ENCODE data around the gene PEX10.

Gene PEX10

GRCh38 chr1:2380816-2381591 is 31.4 kb downstream of the PEX10 start:
- DNase-seq (ENCODE audit: low read depth) = no peak
- TF ChIP-seq CTCF (IDR thresholded peaks at IDR 0.05; ENCODE audit: control insufficient read depth, extremely low read depth, insufficient read depth) = no peak
- no peak overlapping the region for H3K4me3 ChIP-seq (ENCODE audit: low read depth, low read length)

- no peak for DNase-seq (ENCODE audit: low read depth)
- H3K4me3 ChIP-seq (ENCODE audit: low read depth, low read length) = no peak overlapping the region
- no peak for TF ChIP-seq CTCF (IDR thresholded peaks at IDR 0.05; ENCODE audit: control insufficient read depth, extremely low read depth, insufficient read depth)
Observed at GRCh38 chr1:2379733-2380404, 32.5 kb downstream of the PEX10 start.

- no peak for TF ChIP-seq CTCF (IDR thresholded peaks at IDR 0.05; ENCODE audit: control insufficient read depth, extremely low read depth, insufficient read depth)
- DNase-seq (ENCODE audit: low read depth) = no peak
- no peak overlapping the region for H3K4me3 ChIP-seq (ENCODE audit: low read depth, low read length)
Observed at GRCh38 chr1:2378956-2379732, 33.2 kb downstream of the PEX10 start.

DNA sequence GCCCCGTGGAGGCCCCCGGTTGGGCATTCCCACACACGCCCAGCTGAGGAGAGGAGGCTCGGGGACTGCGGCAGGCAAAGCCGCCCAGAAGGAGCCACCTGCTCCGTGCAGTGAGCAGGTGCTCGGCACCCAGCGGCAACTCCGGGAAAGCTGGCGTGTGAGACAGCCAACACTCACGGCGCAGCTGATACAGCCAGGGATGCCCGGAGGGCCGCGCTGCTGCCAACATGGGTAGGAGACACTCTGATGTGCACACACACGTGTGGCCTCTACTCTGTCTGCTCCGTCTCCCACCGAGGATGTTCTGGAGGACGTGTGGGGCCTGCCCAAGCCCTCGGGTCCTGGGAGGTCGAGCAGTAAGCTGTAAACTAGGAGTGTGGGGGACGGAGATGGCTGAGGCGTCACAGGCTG is 33.9 kb downstream of the PEX10 start:
- DNase-seq (ENCODE audit: low read depth) = no peak
- no peak overlapping the region for H3K4me3 ChIP-seq (ENCODE audit: low read depth, low read length)
- TF ChIP-seq CTCF (IDR thresholded peaks at IDR 0.05; ENCODE audit: control insufficient read depth, extremely low read depth, insufficient read depth) = no peak

DNA sequence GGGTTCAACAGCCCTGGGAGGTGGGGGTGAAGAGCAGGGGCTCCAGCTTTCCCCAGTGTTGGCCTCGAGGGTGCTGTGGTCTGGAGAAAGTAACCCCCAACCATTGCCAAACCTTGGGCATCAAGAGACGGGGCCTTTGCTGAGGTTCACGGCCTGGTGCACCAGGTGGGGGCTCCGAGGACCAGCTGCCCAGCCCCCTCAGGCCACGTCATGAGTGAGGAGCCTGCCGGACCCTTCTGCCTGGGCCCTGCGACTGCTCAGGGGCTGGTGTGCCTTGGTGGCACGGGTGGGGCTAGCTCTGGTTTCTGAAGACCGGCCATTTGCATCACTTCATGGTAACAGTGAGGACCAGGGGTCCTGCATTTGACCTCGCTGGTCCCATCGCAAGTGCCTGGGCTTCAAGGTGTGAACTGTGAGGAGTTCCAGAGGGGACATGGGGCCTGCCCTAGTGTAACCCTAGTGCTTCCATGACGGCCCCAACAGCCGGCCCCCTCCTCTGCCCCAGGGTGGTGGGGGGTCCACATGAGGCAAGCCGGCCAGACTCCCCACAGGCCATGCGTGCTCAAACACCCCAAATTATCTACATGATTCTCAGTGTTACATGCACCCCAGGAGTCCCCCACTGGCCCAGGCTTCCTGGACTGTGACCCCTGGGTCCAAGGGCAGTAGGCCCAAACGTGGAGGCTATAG is 34.5 kb downstream of the PEX10 start:
- H3K4me3 ChIP-seq (ENCODE audit: low read depth, low read length) = no peak overlapping the region
- no peak for DNase-seq (ENCODE audit: low read depth)
- TF ChIP-seq CTCF (IDR thresholded peaks at IDR 0.05; ENCODE audit: control insufficient read depth, extremely low read depth, insufficient read depth) = no peak

- no peak for DNase-seq (ENCODE audit: low read depth)
- H3K4me3 ChIP-seq (ENCODE audit: low read depth, low read length) = no peak overlapping the region
- TF ChIP-seq CTCF (IDR thresholded peaks at IDR 0.05; ENCODE audit: control insufficient read depth, extremely low read depth, insufficient read depth) = no peak
Observed at GRCh38 chr1:2376931-2377672, 35.3 kb downstream of the PEX10 start.
